GM18498 (cell line): Measurements from ENCODE around the gene TXNDC11.

ENCODE experiments used
- ATAC-seq: cut with Tn5 transposase; IDR thresholded peaks from one replicate; pipeline ENCODE4 v1.9.1; 2021; ENCODE audit warnings: mild to moderate bottlenecking, moderate library complexity; ENCODE audit not compliant: unreplicated experiment

Gene TXNDC11

DNA sequence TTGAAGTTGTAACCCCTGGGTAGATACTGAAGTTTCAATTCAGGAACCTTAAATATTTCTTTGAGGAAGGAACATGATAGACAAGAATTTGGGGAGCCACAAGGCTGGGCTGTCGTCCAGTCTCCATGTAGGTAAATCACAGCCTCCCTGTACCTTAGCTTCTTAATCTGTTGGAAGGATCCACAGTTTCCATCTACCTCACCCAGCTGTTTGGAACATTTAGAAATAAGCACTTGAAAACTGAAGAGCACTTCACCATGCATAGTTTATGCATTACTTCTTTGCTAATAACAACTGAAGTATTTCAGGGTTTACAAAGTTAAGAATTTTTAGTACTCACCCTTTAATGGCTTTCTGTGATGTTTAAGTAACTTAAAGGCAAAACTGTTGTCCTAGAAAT lies 17.2 kb downstream of the TXNDC11 start:
- no peak for ATAC-seq

DNA sequence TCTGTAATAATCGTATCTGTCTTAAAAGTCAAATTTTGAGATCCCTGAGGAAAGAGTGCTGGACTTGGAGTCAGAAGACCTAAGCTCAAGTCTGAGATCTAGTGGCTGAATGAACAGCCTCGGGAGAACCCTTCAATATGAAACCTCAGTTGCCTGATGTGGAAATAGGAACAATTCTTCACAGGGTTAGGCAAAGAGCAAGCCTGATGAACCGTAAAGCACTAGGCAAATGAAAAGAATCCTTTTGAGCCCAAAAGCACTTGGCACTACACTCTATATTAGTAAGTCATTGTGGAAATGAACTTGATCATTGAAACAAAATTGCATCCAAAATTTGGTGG lies 20.2 kb downstream of the TXNDC11 start:
- no peak for ATAC-seq

DNA sequence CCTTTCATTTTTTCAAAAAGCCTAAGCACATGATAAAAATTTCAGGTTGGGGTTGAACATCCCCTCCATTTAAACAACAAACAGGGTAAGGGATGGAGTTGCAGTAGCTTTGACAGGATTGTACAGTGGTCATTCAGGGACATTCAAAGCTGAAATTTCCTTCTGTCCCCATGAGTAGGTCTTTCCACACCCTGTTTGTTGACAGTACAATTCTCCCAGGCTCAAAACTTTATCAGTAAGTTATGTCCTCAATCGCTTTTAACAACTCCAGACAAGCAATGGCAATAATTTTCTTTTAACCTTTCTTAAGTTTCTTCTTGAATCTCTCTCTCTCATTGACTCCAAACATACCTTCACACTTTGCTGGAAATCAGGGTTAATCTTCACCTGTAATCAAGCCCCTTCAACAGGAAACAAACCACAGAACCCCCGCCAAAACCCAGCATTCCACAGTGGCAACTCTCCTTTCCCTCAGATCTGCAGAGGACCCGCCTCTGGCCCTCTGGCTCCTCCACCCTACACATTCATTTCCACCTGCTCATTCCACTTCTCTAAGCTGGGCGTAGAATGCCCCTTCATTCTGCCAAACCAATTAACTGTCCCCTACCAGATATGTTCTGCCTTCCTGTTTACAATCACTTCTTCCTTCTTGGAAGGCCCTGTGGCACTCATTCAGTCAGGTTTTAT lies 20.7 kb downstream of the TXNDC11 start:
- ATAC-seq: no peak

DNA sequence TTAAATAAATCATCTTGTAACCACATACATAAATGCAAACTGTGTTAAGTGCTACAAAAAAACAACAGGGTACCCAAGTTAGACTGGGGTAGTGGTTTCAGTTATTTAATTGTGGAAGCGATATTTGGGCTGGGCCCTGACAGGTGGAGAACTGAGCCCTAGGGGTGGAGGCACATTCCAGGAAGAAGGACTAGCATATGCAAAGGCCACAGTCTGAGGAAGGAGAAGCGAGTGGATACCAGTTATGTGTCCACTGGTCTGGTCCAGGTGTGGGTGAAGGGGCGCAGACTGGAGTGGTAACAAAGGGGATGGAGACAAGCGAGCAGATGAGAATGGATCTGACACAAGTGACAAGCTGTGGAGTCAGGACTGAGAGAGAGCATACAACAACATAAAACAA lies 22.9 kb downstream of the TXNDC11 start:
- ATAC-seq: no peak

DNA sequence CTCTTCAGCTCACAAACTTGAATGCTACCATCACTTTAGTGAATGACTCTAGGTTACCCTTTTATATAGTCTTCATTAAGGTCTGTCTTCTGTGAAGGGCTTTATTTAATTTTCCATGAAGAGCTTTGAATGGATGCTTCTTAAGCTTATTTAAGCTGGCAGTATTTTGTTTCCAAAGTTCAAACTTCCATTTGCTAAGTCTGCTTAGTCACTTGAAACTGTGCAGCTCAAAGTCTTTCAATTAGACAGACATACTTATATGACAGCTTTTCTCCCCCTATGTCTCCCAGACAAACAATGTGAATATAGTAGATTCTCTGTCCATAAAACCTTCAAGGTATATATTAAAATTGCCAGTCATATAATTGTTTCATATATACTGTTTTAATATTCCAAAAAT lies 23.5 kb downstream of the TXNDC11 start:
- no peak for ATAC-seq

DNA sequence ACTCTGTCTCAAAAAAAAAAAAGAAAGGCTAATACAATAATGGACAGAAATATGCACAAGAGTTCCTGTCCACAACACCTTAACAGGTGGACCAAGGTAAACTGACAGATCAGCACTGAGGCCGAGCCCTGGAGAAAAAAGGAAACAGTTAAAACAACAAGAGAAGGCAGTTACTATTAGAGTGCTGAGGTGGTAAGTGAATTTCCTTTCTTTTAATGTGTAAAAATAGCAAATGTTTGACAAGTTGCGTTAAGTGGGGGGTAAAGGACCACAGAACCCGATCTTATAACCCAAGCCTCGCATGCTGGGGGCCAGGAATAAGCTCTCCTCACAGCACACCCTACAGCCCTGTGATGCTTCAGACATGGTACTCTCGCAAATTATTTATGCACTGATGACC lies 24.8 kb downstream of the TXNDC11 start:
- no peak for ATAC-seq

DNA sequence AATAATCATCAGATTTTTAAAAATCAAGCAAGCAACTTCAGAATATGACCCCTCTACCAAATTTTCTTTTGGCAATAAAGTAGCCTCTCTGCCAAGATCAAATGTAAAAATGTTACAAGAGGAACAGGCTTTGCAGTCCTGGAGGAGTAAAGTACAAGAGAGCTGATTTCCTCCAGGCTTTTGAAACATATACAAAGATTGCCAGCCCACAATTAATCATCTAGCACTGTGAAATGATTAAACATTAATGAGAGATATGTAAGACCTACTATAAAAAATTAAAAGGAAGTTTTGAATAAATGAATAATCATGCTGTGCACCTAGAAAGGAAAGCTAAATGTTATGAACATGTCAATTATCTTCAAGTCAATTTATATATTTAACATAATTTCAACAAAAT lies 26.3 kb downstream of the TXNDC11 start:
- ATAC-seq: no peak

DNA sequence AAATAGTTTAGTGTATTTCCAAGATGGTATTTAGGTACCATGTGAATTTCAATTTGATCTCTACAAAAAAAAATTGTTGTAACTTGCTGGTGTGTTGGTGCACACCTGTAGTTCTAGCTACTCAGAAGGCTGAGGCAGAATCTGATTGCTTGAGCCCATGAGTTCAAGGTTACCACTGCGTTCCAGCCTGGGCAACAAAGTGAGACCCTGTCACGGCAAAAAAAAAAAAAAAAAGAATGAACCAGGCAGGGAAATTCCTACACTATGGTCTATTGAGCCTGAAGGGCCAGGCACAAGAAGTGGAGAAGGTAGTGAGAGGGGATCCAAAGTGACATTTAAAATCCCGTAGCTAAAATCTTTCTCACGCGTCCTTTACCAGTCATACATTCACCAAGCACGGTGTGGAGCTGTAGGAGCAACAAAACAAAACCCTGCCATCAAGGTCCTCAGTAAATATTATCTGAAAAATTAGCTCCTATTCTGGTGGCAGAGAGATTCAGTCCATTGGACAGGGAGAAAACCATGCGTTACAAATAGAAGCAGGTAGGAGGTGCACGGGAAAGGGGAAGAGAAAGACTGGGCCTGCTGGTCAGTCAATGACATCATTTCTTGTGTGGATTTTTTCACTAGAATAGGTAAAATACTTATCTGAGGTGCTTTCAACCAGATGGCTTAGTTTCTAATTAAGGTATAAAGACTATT lies 27.3 kb downstream of the TXNDC11 start:
- no peak for ATAC-seq

DNA sequence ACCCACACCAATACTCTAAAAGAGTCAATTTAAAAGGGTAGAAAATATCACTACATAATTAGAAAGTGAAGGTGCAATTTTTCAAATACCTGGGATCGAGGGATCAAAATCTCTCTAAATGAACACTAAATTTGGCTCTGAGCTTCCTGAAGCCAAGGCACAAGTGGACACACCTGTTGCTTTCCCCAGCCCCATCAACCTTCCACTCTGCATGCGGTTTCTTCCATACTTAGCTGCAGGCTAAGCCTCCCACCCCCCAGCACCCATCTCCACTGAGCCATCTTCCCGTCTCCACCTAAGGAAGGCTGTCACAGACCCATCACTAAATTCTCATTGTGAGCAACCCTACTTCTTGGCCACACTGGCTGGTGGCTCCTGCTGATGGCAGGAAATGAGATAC lies 30.5 kb downstream of the TXNDC11 start:
- no peak for ATAC-seq

DNA sequence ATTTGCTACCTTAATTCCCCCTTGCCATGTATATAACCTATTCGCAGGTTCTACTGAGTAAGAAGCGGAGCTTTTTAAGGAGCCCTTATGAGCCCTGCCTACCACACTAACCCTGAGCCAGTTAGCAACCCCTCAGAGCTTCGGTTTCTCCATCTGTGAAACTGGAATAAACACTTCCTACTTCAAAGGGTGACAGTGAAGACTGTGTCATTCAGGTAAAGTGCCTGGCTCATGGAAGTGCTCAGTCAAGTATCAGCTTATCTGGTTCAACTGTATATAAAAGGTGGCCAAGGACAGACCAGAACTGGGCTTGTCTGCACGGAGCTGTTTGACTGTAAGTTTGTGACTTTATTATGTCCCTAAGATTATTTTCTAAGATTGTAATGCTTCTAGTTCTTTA lies 31.0 kb downstream of the TXNDC11 start:
- no peak for ATAC-seq

DNA sequence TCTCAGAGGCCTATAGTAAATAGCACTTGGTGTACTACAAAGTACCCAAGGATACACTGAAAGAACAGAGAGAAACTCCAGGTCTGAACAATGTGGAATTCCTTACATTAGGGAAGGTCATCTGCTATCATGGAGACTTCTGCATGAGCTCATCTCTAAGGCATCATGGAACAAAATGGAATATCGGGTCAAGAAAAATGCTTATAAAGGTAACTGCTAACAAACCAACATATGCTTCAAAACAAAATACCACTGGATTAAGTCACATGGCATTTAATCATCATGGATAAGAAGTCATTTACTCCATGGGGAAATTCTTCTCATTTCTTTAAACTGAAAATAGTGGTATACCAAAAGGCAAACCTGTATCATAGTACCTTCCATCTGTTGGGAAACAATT lies 34.2 kb downstream of the TXNDC11 start:
- no peak for ATAC-seq

DNA sequence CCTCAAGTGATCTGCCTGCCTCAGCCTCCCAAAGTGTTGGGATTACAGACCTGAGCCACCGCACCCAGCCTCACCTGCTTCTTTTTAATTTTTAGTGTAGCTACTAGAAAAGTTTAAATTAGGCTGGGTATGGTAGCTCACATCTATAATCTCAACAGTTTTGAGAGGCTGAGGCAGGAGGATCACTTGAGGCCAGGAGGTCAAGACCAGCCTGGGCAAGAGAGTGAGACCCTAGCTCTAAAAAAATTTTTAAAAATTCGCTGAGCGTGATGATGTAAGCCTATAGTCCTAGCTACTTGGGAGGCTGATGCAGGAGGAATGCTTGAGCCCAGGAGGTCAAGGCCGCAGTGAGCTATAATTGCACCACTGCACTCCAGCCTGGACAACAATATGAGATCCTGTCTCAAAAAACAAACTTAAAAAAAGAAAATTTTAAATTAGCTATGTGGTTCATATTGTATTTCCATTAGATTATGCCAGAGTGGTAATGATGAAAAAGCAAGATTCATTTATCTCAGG lies 34.9 kb downstream of the TXNDC11 start:
- no peak for ATAC-seq

DNA sequence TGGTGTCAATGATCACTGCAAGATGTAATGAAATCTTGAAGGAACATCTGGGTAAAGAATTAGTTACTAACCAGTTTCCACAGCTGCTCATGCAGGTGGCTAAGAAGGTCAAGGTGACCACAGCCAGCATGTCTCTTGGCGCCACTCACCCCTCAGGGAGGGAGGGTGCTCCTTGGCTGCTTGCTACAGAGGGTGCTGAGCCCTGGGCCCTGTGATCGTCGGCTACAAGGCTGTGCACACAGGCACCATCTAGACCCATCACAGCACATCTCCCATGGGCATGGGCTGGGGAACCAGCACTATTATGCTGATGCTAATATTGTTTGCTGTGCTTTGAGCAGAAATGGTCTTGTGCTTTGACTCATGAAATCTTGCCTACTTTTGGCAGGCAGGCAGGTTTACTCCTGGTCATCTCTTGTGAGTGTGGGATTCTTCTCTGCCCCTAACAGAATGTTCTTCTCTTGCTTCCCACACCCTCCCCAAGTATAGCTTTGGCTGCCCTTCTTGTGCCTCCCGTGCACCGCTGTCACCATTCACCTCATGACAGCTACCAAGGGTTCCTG lies 36.4 kb downstream of the TXNDC11 start:
- ATAC-seq: no peak

DNA sequence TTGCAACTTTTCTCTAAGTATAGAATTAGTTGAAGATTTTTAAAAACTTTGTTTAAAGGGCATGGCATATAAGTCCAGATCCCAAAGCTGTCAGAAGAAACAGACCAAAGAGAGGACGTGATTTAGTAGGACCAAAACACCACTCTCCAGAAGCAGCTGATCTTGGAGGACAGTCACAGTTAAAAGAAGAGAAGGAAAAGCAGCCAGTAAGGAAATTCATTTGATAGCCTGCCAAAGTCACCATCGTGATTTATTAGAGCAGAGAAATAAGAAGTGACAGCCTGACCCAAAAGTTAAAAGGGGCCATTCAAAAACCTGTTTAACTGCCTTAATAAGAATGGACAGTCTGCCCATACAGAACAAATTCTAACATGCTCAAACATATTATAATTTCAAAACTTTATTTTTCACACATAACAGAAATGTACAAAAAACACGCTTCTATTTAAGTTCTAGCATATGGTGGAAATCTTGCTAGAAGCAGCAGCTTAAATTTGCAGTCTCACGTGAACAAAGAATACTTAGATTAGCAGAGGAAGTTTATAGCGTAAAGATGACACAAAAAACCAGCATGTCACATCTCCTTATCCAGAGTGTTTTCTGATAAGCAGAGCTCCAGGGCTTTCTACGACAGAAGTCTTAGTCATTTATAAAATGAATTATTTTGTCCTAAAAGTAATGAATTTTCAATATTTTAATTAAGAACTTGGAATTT lies 37.2 kb downstream of the TXNDC11 start:
- no peak for ATAC-seq

DNA sequence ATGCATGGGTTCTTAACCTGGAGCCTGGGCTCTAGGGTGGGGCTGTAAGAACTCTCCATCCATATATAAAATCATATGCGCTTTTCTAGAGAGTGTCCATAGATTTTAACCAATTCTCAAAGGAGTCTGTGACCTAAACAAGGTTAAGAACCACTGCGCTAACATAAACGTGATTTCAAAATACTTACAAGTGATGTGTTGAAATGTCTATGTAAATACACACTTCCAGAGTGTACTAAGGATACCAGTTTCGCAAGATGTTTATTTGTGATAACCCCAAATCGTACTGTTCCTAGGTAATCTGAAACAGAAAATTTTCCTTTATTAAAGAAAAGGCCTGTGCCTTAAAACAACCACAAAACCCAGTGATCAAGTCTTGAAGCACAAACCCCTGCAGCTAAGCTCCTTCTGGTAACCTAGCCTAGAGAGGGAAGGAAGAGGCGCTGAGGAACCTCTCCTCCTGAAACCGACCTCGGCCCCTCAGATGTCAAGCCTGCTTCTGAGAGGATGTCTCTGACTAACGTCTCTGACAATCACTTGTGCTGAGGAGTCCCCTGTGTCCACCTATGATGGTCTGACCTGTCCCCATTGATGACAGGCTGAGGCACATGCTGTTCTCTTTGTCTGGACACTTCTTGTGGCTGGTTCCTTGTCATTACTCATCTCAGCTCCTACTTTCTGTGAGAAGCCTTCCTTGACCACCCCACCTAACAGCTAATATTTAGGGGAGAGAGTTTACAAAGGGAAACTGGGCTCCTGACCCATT lies 42.2 kb downstream of the TXNDC11 start:
- ATAC-seq: no peak

DNA sequence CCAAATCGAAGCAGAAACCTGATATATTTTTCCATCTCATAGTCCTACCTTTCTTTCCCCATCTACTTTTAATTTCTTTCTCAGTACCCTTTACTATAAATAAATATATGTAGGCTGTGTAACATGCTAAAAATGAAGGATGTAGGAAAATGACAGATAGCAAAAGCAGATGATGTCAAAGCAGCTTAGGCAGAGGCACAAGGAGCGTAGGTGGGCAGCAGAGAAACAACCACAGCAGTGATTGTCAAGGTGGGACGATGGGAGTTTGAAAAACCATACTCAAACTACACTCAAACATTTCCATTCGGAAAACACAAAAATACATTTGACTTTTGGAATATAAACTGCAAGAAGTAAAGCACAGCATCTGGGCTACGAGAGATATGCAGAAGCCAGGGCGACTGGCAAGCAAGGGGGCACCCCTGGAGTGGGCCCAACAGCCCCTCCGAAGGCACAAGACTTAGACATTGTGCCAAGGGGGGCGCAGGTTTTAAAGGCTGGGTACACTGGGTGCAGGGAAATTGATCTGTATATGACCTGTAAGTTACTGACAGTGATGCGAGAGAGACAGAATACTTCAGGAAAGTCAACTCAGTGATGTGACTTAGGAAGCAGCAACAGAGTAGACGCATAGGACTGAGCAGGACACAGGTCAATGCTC lies 43.3 kb downstream of the TXNDC11 start:
- ATAC-seq: no peak

DNA sequence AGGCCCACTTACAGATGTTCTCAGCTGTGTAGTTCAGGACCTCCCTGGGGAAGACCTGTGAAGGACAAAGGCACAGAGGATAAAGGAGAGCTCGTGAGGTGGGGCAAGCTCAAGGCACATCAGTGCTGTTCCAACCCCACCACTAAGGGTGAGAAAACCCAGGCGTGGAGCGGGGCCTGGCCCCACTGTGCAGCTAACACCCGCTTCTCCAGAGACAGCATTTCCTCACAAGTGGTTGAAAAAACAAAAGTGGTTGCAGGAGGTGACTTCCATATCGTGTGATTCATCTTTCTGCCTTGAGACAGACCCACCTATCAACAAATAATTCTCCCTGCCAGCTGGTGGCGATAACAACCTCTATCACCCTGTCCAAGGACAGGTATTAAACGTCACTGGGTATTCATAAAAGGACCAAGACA lies 44.4 kb downstream of the TXNDC11 start:
- no peak for ATAC-seq

DNA sequence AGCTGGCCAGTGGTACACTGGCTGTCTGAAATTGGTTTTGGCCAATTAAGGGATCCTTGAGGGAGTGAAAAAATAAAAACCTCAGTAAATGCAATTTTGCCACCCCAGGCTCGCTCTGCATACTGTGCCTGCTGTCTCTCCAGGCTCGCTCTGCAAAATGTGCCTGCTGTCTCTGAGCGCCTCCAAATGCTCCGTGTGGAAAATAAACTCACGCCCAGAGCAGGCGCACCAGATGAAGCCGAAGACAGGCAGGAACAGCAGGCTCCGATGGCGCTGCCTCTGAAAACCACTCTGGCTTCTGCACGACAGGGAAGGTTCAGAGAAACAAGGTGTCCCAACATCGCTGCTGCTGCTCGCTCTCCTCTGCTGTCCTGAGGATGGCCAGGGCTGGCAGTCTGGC lies 45.3 kb downstream of the TXNDC11 start:
- no peak for ATAC-seq

DNA sequence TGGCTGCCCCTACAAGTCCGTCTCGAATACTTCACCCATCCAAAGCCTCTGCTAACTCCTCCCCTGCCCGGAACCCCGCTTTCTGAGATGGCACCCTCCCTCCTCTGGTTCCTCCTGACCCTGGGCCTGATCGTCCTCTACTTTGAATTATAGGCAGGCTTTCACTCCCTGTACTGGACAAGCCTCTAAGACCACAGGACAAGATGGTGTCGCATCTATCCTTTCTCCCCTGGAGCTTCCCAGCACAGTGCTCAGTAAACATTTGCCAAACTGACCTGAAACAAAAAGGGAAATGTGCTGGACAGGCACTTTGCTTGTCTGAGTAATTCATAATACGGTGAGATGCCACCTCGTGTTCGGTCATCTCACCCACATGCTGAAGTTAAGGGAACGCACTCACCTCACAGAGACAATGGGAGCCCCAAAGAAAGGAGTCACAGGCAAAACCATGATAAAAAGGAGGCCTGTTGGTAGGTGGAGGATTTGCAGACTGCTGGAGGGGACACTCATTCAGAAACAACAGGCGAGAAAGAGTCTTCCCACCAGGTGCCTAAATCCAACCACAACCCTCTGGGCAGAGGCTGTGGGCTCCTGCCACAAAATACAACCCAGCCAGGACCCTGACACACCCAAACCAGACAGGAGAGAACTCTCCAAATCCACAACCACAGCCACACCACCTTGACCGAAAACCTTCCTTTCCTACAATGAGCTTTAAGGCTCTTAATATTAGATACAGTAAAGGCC lies 46.2 kb downstream of the TXNDC11 start:
- no peak for ATAC-seq

DNA sequence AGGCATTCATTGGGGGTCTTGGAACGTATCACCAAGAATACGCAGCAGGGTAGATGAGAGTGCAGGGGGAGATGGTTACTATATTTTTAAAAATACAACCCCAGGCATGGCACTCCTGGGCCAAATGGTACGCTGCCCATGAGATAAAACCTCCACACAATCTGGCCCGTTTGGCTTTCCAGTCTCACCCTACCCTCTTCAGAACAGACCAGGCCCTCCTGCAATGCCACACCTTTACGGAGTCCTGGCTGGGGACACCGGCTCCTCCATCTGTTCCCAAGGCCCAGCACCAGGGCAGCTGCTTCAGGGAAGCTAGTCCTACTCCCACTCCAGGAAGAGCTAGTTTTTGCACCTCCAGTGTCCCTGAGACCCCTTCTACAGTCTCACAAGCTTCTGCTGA lies 50.0 kb downstream of the TXNDC11 start:
- ATAC-seq: no peak
